ENCODE data around the gene TPTE.
"Not testable (repeated sequence)": the region's sequence is repeated elsewhere in the genome, so short reads cannot be mapped to it uniquely, and the experiment has no call there.

DNA sequence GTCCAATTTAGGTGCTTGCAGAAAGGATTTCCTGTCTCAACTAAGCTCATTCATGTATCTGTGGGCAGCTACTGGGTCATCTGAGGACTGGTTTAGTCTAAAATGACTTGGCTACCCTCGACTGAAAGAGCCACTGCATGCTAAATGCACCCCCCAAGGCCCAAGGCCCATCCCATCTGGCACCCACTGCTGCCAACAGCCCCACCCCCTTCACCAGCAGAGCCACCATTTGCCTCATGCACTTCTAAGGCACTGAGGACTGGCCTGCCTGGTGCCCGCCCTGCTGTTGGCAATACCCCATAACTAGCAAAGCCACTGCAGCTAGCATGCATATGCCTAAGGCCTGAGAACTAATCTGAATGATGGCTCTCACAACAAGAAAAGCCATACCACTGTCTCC lies 49.4 kb downstream of the TPTE start:
- not testable (repeated sequence) for TF ChIP-seq TCF7L2 (IDR thresholded peaks at IDR 0.05; ENCODE audit: borderline replicate concordance, extremely low read depth, insufficient read depth, insufficient read length); POLR2A (IDR thresholded peaks at IDR 0.05; ENCODE audit: borderline replicate concordance, extremely low read depth, insufficient read depth, insufficient read length); CEBPB (IDR thresholded peaks at IDR 0.05; ENCODE audit: low read depth); SRF (IDR thresholded peaks at IDR 0.05; ENCODE audit: low read depth); SP1 (IDR thresholded peaks at IDR 0.05; ENCODE audit: low read depth); FOSL1 (IDR thresholded peaks at IDR 0.05; ENCODE audit: low read depth); ZFX (IDR thresholded peaks at IDR 0.05)
- TF ChIP-seq, protein P1, sequence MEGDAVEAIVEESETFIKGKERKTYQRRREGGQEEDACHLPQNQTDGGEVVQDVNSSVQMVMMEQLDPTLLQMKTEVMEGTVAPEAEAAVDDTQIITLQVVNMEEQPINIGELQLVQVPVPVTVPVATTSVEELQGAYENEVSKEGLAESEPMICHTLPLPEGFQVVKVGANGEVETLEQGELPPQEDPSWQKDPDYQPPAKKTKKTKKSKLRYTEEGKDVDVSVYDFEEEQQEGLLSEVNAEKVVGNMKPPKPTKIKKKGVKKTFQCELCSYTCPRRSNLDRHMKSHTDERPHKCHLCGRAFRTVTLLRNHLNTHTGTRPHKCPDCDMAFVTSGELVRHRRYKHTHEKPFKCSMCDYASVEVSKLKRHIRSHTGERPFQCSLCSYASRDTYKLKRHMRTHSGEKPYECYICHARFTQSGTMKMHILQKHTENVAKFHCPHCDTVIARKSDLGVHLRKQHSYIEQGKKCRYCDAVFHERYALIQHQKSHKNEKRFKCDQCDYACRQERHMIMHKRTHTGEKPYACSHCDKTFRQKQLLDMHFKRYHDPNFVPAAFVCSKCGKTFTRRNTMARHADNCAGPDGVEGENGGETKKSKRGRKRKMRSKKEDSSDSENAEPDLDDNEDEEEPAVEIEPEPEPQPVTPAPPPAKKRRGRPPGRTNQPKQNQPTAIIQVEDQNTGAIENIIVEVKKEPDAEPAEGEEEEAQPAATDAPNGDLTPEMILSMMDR (IDR thresholded peaks at IDR 0.05 in 2 of 3, conservative IDR thresholded peaks at IDR 0.05 in 1 of 3; ENCODE audit: borderline replicate concordance in 1 of 3, insufficient read depth in 1 of 3, low read depth in 2 of 3, low read length in 2 of 3): not testable (repeated sequence)
- TF ChIP-seq, protein P2, sequence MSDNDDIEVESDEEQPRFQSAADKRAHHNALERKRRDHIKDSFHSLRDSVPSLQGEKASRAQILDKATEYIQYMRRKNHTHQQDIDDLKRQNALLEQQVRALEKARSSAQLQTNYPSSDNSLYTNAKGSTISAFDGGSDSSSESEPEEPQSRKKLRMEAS (IDR thresholded peaks at IDR 0.05): not testable (repeated sequence)
